Stimulated activated naive B cell treated with anti-CD40 and anti-IgM and Interleukin-4, amounts not matched to agents 10 μg/mL and 1 μg/mL and 100 μg/mL, for 72 hours (primary cell): ENCODE data around the gene KCNQ1OT1.

Source experiments
- ATAC-seq, 2 donors: fragments of 150-1000 bp; cut with Tn5 transposase; replicated peaks; 2 replicates each; pipeline ENCODE4 v1.10.0; 2021; ENCODE audit warnings: moderate library complexity in 1 of 2
- DNase-seq: peaks from one replicate; pipeline ENCODE4 v3.0.0; 2021
- H3K27ac Mint-ChIP-seq: one replicate; pipeline ENCODE4 v1.8.0; 2022; ENCODE audit warnings: mild to moderate bottlenecking, mixed read lengths
- H3K27me3 Mint-ChIP-seq, 2 donors: one replicate each; pipeline ENCODE4 v1.8.0; 2022; ENCODE audit warnings: mixed read lengths in 2 of 2
- H3K36me3 Mint-ChIP-seq, 2 donors: one replicate each; pipeline ENCODE4 v1.8.0; 2022; ENCODE audit warnings: mixed read lengths in 2 of 2, mild to moderate bottlenecking in 1 of 2
- H3K4me1 Mint-ChIP-seq, 2 donors: one replicate each; pipeline ENCODE4 v1.8.0; 2022; ENCODE audit warnings: mixed read lengths in 2 of 2, mild to moderate bottlenecking in 1 of 2
- H3K4me3 Mint-ChIP-seq, 2 donors: one replicate each; pipeline ENCODE4 v1.8.0; 2022; ENCODE audit warnings: mild to moderate bottlenecking in 2 of 2, mixed read lengths in 2 of 2, moderate library complexity in 1 of 2
- H3K9me3 Mint-ChIP-seq, 2 donors: one replicate each; pipeline ENCODE4 v1.8.0; 2022; ENCODE audit warnings: mixed read lengths in 2 of 2, mild to moderate bottlenecking in 1 of 2

Gene KCNQ1OT1

GRCh38 chr11:2573240-2574042, 126.4 kb downstream of the KCNQ1OT1 start:
- DNase-seq (no peak), ATAC-seq (no peak)
- H3K9me3 Mint-ChIP-seq = no peaks in the 10 kb centered on the region
- no peaks in the 10 kb centered on the region for H3K4me1 Mint-ChIP-seq
- no peaks in the 10 kb centered on the region for H3K27me3 Mint-ChIP-seq
- H3K4me3 Mint-ChIP-seq = no peak overlapping the region
- H3K36me3 Mint-ChIP-seq = peaks cover 0 to 3% of the 10 kb centered on the region in 2 donors
- H3K27ac Mint-ChIP-seq = no peak overlapping the region

- ATAC-seq = no peak
- no peak for DNase-seq
- Mint-ChIP-seq H3K4me1 (no peaks in the 10 kb centered on the region), H3K27ac (no peak overlapping the region), H3K27me3 (no peaks in the 10 kb centered on the region), H3K36me3 (peaks cover 0 to 3% of the 10 kb centered on the region in 2 donors), H3K4me3 (no peak overlapping the region), H3K9me3 (no peaks in the 10 kb centered on the region)
These were observed 127.1 kb downstream of the KCNQ1OT1 start for GRCh38 chr11:2572491-2573239.

GRCh38 chr11:2571598-2572281, 128.1 kb downstream of the KCNQ1OT1 start:
- DNase-seq = no peak
- ATAC-seq = no peak
- Mint-ChIP-seq H3K4me1 (no peaks in the 10 kb centered on the region), H3K36me3 (peaks cover 0 to 3% of the 10 kb centered on the region in 2 donors), H3K9me3 (no peaks in the 10 kb centered on the region), H3K27me3 (no peaks in the 10 kb centered on the region), H3K4me3 (no peak overlapping the region), H3K27ac (no peak overlapping the region)

- ATAC-seq (no peak), DNase-seq (no peak)
- Mint-ChIP-seq H3K9me3 (no peaks in the 10 kb centered on the region), H3K27me3 (no peaks in the 10 kb centered on the region), H3K27ac (no peak overlapping the region), H3K36me3 (peaks cover 0 to 3% of the 10 kb centered on the region in 2 donors), H3K4me1 (no peaks in the 10 kb centered on the region), H3K4me3 (no peak overlapping the region)
These were observed 128.8 kb downstream of the KCNQ1OT1 start for GRCh38 chr11:2570841-2571597.

GRCh38 chr11:2570211-2570811, 129.5 kb downstream of the KCNQ1OT1 start:
- DNase-seq (no peak), ATAC-seq (no peak)
- no peak overlapping the region for H3K27ac Mint-ChIP-seq
- no peaks in the 10 kb centered on the region for H3K27me3 Mint-ChIP-seq
- no peaks in the 10 kb centered on the region for H3K4me1 Mint-ChIP-seq
- H3K9me3 Mint-ChIP-seq = no peaks in the 10 kb centered on the region
- H3K4me3 Mint-ChIP-seq = no peak overlapping the region
- H3K36me3 Mint-ChIP-seq = peaks cover 0 to 3% of the 10 kb centered on the region in 2 donors

GRCh38 chr11:2569731-2570210, 130.0 kb downstream of the KCNQ1OT1 start:
- H3K36me3 Mint-ChIP-seq = peaks cover 0 to 6% of the 10 kb centered on the region in 2 donors
- DNase-seq = no peak
- ATAC-seq = no peak
- no peaks in the 10 kb centered on the region for H3K4me1 Mint-ChIP-seq
- H3K4me3 Mint-ChIP-seq = no peak overlapping the region
- H3K27me3 Mint-ChIP-seq = no peaks in the 10 kb centered on the region
- no peak overlapping the region for H3K27ac Mint-ChIP-seq
- no peaks in the 10 kb centered on the region for H3K9me3 Mint-ChIP-seq

- no peaks in the 10 kb centered on the region for H3K9me3 Mint-ChIP-seq
- DNase-seq = no peak
- peaks cover 0 to 8% of the 10 kb centered on the region in 2 donors for H3K36me3 Mint-ChIP-seq
- H3K27me3 Mint-ChIP-seq = no peaks in the 10 kb centered on the region
- H3K27ac Mint-ChIP-seq = no peak overlapping the region
- no peak for ATAC-seq
- H3K4me3 Mint-ChIP-seq = no peak overlapping the region
- no peaks in the 10 kb centered on the region for H3K4me1 Mint-ChIP-seq
These were observed 130.5 kb downstream of the KCNQ1OT1 start for GRCh38 chr11:2569321-2569721.

- no peak overlapping the region for H3K27ac Mint-ChIP-seq
- no peaks in the 10 kb centered on the region for H3K9me3 Mint-ChIP-seq
- no peaks in the 10 kb centered on the region for H3K4me1 Mint-ChIP-seq
- no peak overlapping the region for H3K4me3 Mint-ChIP-seq
- ATAC-seq (no peak), DNase-seq (no peak)
- no peaks in the 10 kb centered on the region for H3K27me3 Mint-ChIP-seq
- H3K36me3 Mint-ChIP-seq = peaks cover 2 to 5% of the 10 kb centered on the region in 2 donors
These were observed 132.6 kb downstream of the KCNQ1OT1 start for GRCh38 chr11:2567026-2567671.

- Mint-ChIP-seq H3K27me3 (no peaks in the 10 kb centered on the region), H3K4me3 (no peak overlapping the region), H3K9me3 (no peaks in the 10 kb centered on the region), H3K27ac (no peak overlapping the region), H3K36me3 (peaks cover 2 to 5% of the 10 kb centered on the region in 2 donors), H3K4me1 (no peaks in the 10 kb centered on the region)
- no peak for ATAC-seq
- DNase-seq = no peak
These were observed 133.4 kb downstream of the KCNQ1OT1 start for GRCh38 chr11:2566223-2567025.

GRCh38 chr11:2565447-2566222, 134.2 kb downstream of the KCNQ1OT1 start:
- DNase-seq (no peak), ATAC-seq (no peak)
- peaks cover 0 to under 1% of the 10 kb centered on the region in 2 donors for H3K4me1 Mint-ChIP-seq
- H3K4me3 Mint-ChIP-seq = no peak overlapping the region
- no peak overlapping the region for H3K27ac Mint-ChIP-seq
- no peaks in the 10 kb centered on the region for H3K9me3 Mint-ChIP-seq
- no peaks in the 10 kb centered on the region for H3K27me3 Mint-ChIP-seq
- H3K36me3 Mint-ChIP-seq = peaks cover 2 to 5% of the 10 kb centered on the region in 2 donors

- no peaks in the 10 kb centered on the region for H3K27me3 Mint-ChIP-seq
- no peak overlapping the region for H3K27ac Mint-ChIP-seq
- H3K4me3 Mint-ChIP-seq = no peak overlapping the region
- H3K4me1 Mint-ChIP-seq = peaks cover 3% of the 10 kb centered on the region in 2 donors
- H3K36me3 Mint-ChIP-seq = peaks cover 2 to 5% of the 10 kb centered on the region in 2 donors
- ATAC-seq (no peak), DNase-seq (no peak)
- H3K9me3 Mint-ChIP-seq = no peaks in the 10 kb centered on the region
These were observed 135.0 kb downstream of the KCNQ1OT1 start for GRCh38 chr11:2564588-2565425.
